ENCODE measurements around the gene BANK1. TPM values are rescaled to one million over a fixed set of nuclear protein-coding genes. Genes with fewer than 3 reads are reported as not detected.

Gene BANK1
- total and polyA plus RNA-seq, 2 of the 4 experiments (the other 2 are of a cell fraction) = under 0.01 to 0.51 TPM

- no peak for TF ChIP-seq MAZ (IDR thresholded peaks at IDR 0.05; ENCODE audit: borderline replicate concordance, low read depth, low read length)
Observed at GRCh38 chr4:102042871-102043802, 252.6 kb downstream of the BANK1 start (continued).

- BruUV-seq (replicated peaks) = no TSS peak
- no peak overlapping the region for H3K9ac ChIP-seq (ENCODE audit: low read depth, low read length)
- no peaks in the 10 kb centered on the region for H3K9me3 ChIP-seq (ENCODE audit: control insufficient read depth, insufficient read depth, low read length)
- no peak overlapping the region for H3K14ac ChIP-seq (replicated peaks; ENCODE audit: low read depth, low read length)
- WGBS, 2 experiments (ENCODE audit: extremely low coverage in 2 of 2, insufficient read length in 1 of 2) = 0% methylated on average over 1 of the region's 2 CpGs; no CpG with 5 or more reads in 1 of the 2 experiments
- no peak overlapping the region for H4K8ac ChIP-seq (ENCODE audit: low read depth in 2 of 2, low read length in 2 of 2)
- no peak overlapping the region for H2AK9ac ChIP-seq (replicated peaks; ENCODE audit: low read depth, low read length, poor library complexity)
- H2BK15ac ChIP-seq (ENCODE audit: low read depth, low read length) = no peak overlapping the region
- dilution Hi-C loops (cut with HindIII; ENCODE audit: low sequenced_read_pairs, unreplicated experiment) (no loop called here), in situ Hi-C loops (cut with MboI; ENCODE audit: low sequenced_read_pairs) (no loop called here), intact Hi-C loops (cut with micrococcal nuclease) (no loop called here)
- no peak overlapping the region for H2BK120ac ChIP-seq (ENCODE audit: low read depth, low read length)
- no peak overlapping the region for H2BK5ac ChIP-seq (ENCODE audit: low read depth, low read length, poor library complexity, severe bottlenecking)
- H4K20me1 ChIP-seq (ENCODE audit: insufficient read depth, low read length) = no peaks in the 10 kb centered on the region
- H3K27me3 ChIP-seq (ENCODE audit: control insufficient read depth, insufficient read depth, low read length) = no peaks in the 10 kb centered on the region
- H4K5ac ChIP-seq (ENCODE audit: low read depth, low read length) = no peak overlapping the region
- no peak overlapping the region for H3K4ac ChIP-seq (ENCODE audit: low read depth, low read length)
- H3K56ac ChIP-seq (ENCODE audit: extremely low read depth, insufficient read depth, low read length) = no peak overlapping the region
- H4K91ac ChIP-seq (ENCODE audit: insufficient read depth, low read depth, low read length) = no peak overlapping the region
- no peak overlapping the region for H3K4me2 ChIP-seq (ENCODE audit: low read depth, low read length)
- H3K36me3 ChIP-seq (ENCODE audit: control insufficient read depth, insufficient read depth, low read length) = no peaks in the 10 kb centered on the region
- no peak overlapping the region for H3K23ac ChIP-seq (ENCODE audit: low read depth, low read length)
- H2BK20ac ChIP-seq (ENCODE audit: low read depth, low read length) = no peak overlapping the region
- no peaks in the 10 kb centered on the region for H3K4me1 ChIP-seq (ENCODE audit: control insufficient read depth, insufficient read depth, low read length)
- H2AFZ ChIP-seq (replicated peaks; ENCODE audit: low read length, poor library complexity) = no peak overlapping the region
- ATAC-seq (ENCODE audit: low read depth) = no peak
- DNase-seq = no peak
- H3K18ac ChIP-seq (ENCODE audit: low read depth, low read length) = no peak overlapping the region
- H2AK5ac ChIP-seq (ENCODE audit: low read depth, low read length) = no peak overlapping the region
- TF ChIP-seq CEBPB (IDR thresholded peaks at IDR 0.05; ENCODE audit: low read depth, low read length) (no peak), RCOR1 (IDR thresholded peaks at IDR 0.05; ENCODE audit: insufficient replicate concordance, low read length) (no peak), ELK1 (IDR thresholded peaks at IDR 0.05; ENCODE audit: borderline replicate concordance, low read depth, low read length) (no peak), MAZ (IDR thresholded peaks at IDR 0.05; ENCODE audit: borderline replicate concordance, low read depth, low read length) (no peak), SMC3 (IDR thresholded peaks at IDR 0.05; ENCODE audit: low read depth, low read length) (no peak), FOS (IDR thresholded peaks at IDR 0.05; ENCODE audit: low read depth, low read length) (no peak), NFE2L2 (IDR thresholded peaks at IDR 0.05; ENCODE audit: low read depth, low read length) (no peak), RFX5 (IDR thresholded peaks at IDR 0.05; ENCODE audit: low read depth, low read length) (no peak), BHLHE40 (IDR thresholded peaks at IDR 0.05; ENCODE audit: low read depth, low read length) (no peak), CTCF (conservative IDR thresholded peaks at IDR 0.05; ENCODE audit: low read depth, low read length) (no peak), MXI1 (IDR thresholded peaks at IDR 0.05; ENCODE audit: borderline replicate concordance, low read depth, low read length) (no peak), RAD21 (IDR thresholded peaks at IDR 0.05; ENCODE audit: low read length) (no peak)
- ChIA-PET POLR2A (ENCODE audit: unreplicated experiment) (no interaction called here), CTCF (no interaction called here)
- H3K79me1 ChIP-seq (ENCODE audit: low read depth in 1 of 2, low read length in 2 of 2) = no peaks in the 10 kb centered on the region
- H3K4me3 ChIP-seq (ENCODE audit: insufficient read depth, low read depth, low read length) = no peak overlapping the region
- H3K27ac ChIP-seq (ENCODE audit: insufficient read depth, low read length) = no peak overlapping the region
- no peaks in the 10 kb centered on the region for H3K9me1 ChIP-seq (ENCODE audit: insufficient read depth, low read length)
Observed at GRCh38 chr4:102047616-102048015, 257.1 kb downstream of the BANK1 start.
